Vagina (tissue), 2 donors: Measurements from ENCODE around the gene CLIC5. TPM values are rescaled to one million over a fixed set of nuclear protein-coding genes. Genes with fewer than 3 reads are reported as not detected.

Source experiments
- DNase-seq, 2 donors: peaks; one replicate each; pipeline ENCODE4 v3.0.0-alpha.2; 2017; ENCODE audit errors: extremely low spot score in 2 of 2
- H3K27ac ChIP-seq: fragments of 200-600 bp; sonication (generic); one replicate; pipeline ENCODE4 v1.5.1; 2019
- H3K27me3 ChIP-seq: fragments of 200-600 bp; sonication (generic); one replicate; pipeline ENCODE4 v1.5.1; 2019
- H3K36me3 ChIP-seq, 2 donors: fragments of 200-600 bp; sonication (generic); one replicate each; pipeline ENCODE4 v1.5.1; 2017 to 2019
- H3K4me1 ChIP-seq: fragments of 200-600 bp; sonication (generic); one replicate; pipeline ENCODE4 v1.5.1; 2019
- H3K4me3 ChIP-seq, 2 donors: fragments of 200-600 bp; sonication (generic); 1 replicate in 1 of 2; 2 replicates in 1 of 2; pipeline ENCODE4 v1.5.1; 2016 to 2019
- H3K9me3 ChIP-seq: fragments of 200-600 bp; sonication (generic); one replicate; pipeline ENCODE4 v1.5.1; 2019
- POLR2A ChIP-seq, 2 donors: fragments of 450-650 bp; IDR thresholded peaks; one replicate each; pipeline ENCODE4 v1.6.1; 2017; ENCODE audit warnings: antibody characterized with exemption in 2 of 2, mild to moderate bottlenecking in 2 of 2, moderate library complexity in 2 of 2
- POLR2AphosphoS5 ChIP-seq, 2 donors: sonication (generic); formaldehyde crosslinking; IDR thresholded peaks; one replicate each; pipeline ENCODE4 v1.9.0; 2017; ENCODE audit warnings: antibody characterized with exemption in 2 of 2, mild to moderate bottlenecking in 2 of 2, low read depth in 1 of 2; ENCODE audit not compliant: insufficient read depth in 1 of 2
- intact Hi-C: fragments of 100-400 bp; cut with DNase I; formaldehyde crosslinking; loops from one replicate; pipeline ENCODE4 v1.15.1; 2023
- total RNA-seq: library from RNA; depleted of rRNA; stranded (reverse); fragments of >200 nt; gene quantifications from one replicate; pipeline ENCODE4 v1.2.3, GENCODE V29; 2016
- TF ChIP-seq, protein P1 (sequence below), 3 experiments: fragments of 450-650 bp in 2 of 3; fragments of 200-600 bp in 1 of 3; sonication (generic) in 1 of 3; IDR thresholded peaks; one replicate each; pipeline ENCODE4 v1.5.1; 2017 to 2019; ENCODE audit warnings: antibody characterized with exemption in 3 of 3, mild to moderate bottlenecking in 2 of 3, moderate library complexity in 2 of 3

CLIC5 gene
- total RNA-seq, 1 donor from 2014 or later: 3.4 TPM

DNA sequence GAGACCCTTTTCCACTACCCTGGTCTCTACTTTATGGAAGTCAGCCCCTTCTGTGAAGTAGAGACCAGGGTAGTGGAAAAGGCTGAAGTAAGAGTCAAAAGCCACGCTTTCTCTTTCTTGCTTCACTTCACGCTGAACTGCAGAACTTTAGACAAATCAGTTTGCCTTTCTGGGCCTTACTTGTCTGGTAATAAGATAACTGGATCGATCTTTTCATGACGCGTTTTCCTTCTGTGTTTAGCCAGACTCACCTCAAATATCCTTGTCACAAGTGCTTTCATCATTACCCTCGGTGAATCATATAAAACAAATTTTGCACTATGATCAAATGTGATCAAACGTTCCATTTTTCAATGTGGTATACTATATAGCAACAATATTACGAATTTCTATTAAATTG lies 170.7 kb downstream of the CLIC5 start:
- no peaks in the 10 kb centered on the region for H3K4me1 ChIP-seq
- no peaks in the 10 kb centered on the region for H3K9me3 ChIP-seq
- H3K27ac ChIP-seq: no peak overlapping the region
- intact Hi-C loops: no loop called here
- DNase-seq: no peak
- H3K36me3 ChIP-seq: no peaks in the 10 kb centered on the region
- TF ChIP-seq POLR2A (IDR thresholded peaks at IDR 0.05): no peak
- TF ChIP-seq POLR2AphosphoS5 (IDR thresholded peaks at IDR 0.05; ENCODE audit: insufficient read depth in 1 of 2, low read depth in 1 of 2): no peak
- TF ChIP-seq, protein P1, sequence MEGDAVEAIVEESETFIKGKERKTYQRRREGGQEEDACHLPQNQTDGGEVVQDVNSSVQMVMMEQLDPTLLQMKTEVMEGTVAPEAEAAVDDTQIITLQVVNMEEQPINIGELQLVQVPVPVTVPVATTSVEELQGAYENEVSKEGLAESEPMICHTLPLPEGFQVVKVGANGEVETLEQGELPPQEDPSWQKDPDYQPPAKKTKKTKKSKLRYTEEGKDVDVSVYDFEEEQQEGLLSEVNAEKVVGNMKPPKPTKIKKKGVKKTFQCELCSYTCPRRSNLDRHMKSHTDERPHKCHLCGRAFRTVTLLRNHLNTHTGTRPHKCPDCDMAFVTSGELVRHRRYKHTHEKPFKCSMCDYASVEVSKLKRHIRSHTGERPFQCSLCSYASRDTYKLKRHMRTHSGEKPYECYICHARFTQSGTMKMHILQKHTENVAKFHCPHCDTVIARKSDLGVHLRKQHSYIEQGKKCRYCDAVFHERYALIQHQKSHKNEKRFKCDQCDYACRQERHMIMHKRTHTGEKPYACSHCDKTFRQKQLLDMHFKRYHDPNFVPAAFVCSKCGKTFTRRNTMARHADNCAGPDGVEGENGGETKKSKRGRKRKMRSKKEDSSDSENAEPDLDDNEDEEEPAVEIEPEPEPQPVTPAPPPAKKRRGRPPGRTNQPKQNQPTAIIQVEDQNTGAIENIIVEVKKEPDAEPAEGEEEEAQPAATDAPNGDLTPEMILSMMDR (IDR thresholded peaks at IDR 0.05): no peak
- no peak overlapping the region for H3K4me3 ChIP-seq
- H3K27me3 ChIP-seq: no peaks in the 10 kb centered on the region

DNA sequence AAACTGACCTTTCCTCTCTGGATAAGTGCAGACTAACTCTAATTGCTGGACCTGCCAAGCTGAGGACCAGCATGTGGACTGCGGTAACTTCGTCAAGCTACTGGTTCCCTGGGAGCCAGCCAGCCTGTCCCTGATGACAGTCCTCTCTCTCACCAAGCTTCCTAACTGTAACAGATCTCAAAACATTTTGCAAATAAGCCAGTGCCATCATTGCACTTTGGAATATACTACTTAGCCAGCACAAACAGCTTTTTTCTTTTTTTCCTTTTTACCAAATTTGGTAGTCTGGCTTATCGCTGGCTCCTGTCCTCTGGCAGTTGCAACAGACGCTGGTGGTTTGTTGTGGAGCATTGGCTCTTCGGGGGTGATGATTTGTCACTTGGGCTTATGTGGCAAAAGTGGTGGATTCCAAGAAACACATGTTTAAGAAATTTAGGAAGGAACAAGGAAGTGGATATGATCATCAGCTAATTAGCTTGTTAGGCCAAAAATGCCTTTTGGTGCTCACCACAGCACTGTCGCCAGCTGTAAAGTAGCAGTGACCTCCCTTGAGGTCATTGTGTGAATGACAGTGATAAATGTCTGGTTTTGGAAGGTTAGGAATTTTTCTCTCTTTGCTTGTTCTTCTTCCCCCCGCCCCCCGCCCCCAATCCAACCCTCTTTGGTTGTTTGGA lies 171.7 kb downstream of the CLIC5 start:
- no peaks in the 10 kb centered on the region for H3K36me3 ChIP-seq
- H3K4me3 ChIP-seq: no peak overlapping the region
- H3K4me1 ChIP-seq: no peaks in the 10 kb centered on the region
- H3K27me3 ChIP-seq: no peaks in the 10 kb centered on the region
- intact Hi-C loops: no loop called here
- TF ChIP-seq POLR2AphosphoS5 (IDR thresholded peaks at IDR 0.05; ENCODE audit: insufficient read depth in 1 of 2, low read depth in 1 of 2): no peak
- no peak for TF ChIP-seq POLR2A (IDR thresholded peaks at IDR 0.05)
- TF ChIP-seq, protein P1 (IDR thresholded peaks at IDR 0.05): no peak
- H3K27ac ChIP-seq: no peak overlapping the region
- no peaks in the 10 kb centered on the region for H3K9me3 ChIP-seq
- DNase-seq: peak in 1 of 2 donors; percentile 44

DNA sequence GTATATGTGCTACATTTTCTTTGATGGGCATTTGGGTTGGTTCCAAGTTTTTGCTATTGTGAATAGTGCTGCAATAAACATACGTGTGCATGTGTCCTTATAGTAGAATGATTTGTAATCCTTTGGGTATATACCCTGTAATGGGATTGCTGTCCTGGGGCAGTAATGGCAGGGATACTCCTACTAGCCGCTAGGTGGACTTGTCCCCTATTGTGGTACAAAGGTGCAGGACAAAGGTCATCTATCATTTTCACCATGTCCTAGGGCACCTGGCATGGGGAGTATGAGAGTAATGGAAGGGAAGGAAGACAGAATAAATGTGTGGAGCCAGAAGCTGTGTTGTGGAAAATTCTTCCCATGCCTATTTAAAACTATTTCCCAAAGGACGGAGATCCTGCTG lies 174.6 kb downstream of the CLIC5 start:
- Histone ChIP-seq H3K9me3 (no peaks in the 10 kb centered on the region), H3K27me3 (no peaks in the 10 kb centered on the region), H3K36me3 (no peaks in the 10 kb centered on the region), H3K4me1 (no peaks in the 10 kb centered on the region), H3K27ac (no peak overlapping the region), H3K4me3 (no peak overlapping the region)
- peak in 1 of 2 donors; percentile 42 for DNase-seq
- no peak for TF ChIP-seq POLR2AphosphoS5 (IDR thresholded peaks at IDR 0.05; ENCODE audit: insufficient read depth in 1 of 2, low read depth in 1 of 2)
- TF ChIP-seq, protein P1 (IDR thresholded peaks at IDR 0.05): no peak
- no peak for TF ChIP-seq POLR2A (IDR thresholded peaks at IDR 0.05)
- intact Hi-C loops: no loop called here

DNA sequence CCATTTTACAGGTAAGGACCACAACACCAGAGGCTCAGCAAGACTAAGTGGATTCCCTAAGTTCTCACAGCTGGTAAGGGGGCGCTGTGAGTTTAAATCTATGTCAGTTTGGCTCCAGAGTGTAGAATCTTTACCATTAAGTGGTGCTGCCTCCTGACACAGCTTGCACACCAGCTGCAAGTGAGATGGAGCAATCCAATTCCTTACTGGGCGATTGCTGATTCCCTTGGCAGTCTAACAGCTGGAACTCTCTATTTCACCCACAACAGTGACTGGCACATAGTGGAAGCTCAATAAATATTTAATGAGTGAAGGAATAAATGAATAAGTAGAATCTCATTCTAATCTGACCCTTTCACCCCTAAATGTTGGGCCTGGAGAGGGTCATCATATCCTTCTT lies 176.7 kb downstream of the CLIC5 start:
- Histone ChIP-seq H3K27me3 (no peaks in the 10 kb centered on the region), H3K36me3 (no peaks in the 10 kb centered on the region), H3K27ac (no peak overlapping the region), H3K4me1 (no peaks in the 10 kb centered on the region), H3K4me3 (no peak overlapping the region), H3K9me3 (no peaks in the 10 kb centered on the region)
- intact Hi-C loops: no loop called here
- TF ChIP-seq POLR2AphosphoS5 (IDR thresholded peaks at IDR 0.05; ENCODE audit: insufficient read depth in 1 of 2, low read depth in 1 of 2): no peak
- TF ChIP-seq, protein P1 (IDR thresholded peaks at IDR 0.05): no peak
- TF ChIP-seq POLR2A (IDR thresholded peaks at IDR 0.05): no peak
- no peak for DNase-seq

DNA sequence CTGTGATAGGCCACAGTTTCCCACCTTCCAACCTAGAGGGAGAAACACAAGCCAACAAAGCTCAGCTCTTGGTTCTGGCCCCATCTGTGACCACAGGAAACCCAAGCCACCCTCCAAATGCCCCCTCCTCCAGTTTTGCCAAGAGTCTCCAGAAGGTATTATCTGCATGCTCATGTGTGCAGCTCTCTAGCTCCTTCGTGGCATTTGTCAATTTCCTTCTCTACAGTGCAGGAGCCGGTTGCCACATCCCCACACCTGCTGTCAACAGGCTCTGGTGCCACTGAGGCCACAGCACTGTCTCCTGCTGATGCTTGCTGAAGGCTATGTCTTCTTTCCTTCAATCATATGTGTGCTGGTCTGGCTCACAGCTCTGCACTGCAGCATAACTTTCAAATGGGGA lies 177.2 kb downstream of the CLIC5 start:
- no peaks in the 10 kb centered on the region for H3K36me3 ChIP-seq
- no peak overlapping the region for H3K27ac ChIP-seq
- intact Hi-C loops: no loop called here
- TF ChIP-seq, protein P1 (IDR thresholded peaks at IDR 0.05): no peak
- no peak for TF ChIP-seq POLR2A (IDR thresholded peaks at IDR 0.05)
- TF ChIP-seq POLR2AphosphoS5 (IDR thresholded peaks at IDR 0.05; ENCODE audit: insufficient read depth in 1 of 2, low read depth in 1 of 2): no peak
- DNase-seq: no peak
- H3K4me1 ChIP-seq: no peaks in the 10 kb centered on the region
- H3K9me3 ChIP-seq: no peaks in the 10 kb centered on the region
- no peak overlapping the region for H3K4me3 ChIP-seq
- H3K27me3 ChIP-seq: no peaks in the 10 kb centered on the region
